OCI-LY3 (cell line): ENCODE data around the gene SEMA5A.
"Not testable (repeated sequence)": the region's sequence is repeated elsewhere in the genome, so short reads cannot be mapped to it uniquely, and the experiment has no call there.

Source experiments
- EZH2phosphoT487 ChIP-seq: fragments of 200-600 bp; shearing (Covaris generic); IDR thresholded peaks from 2 replicates; pipeline ENCODE4 v1.6.1; 2018; ENCODE audit warnings: antibody characterized with exemption, mixed run types, low read depth
- TF ChIP-seq, protein P1 (sequence below): fragments of 200-600, 300-600 bp; sonication (generic); IDR thresholded peaks from 2 replicates; pipeline ENCODE4 v1.5.1; 2014; ENCODE audit warnings: antibody characterized with exemption, low read length, low read depth

GRCh38 chr5:9353048-9353447 is 192.8 kb downstream of the SEMA5A start:
- TF ChIP-seq, protein P1, sequence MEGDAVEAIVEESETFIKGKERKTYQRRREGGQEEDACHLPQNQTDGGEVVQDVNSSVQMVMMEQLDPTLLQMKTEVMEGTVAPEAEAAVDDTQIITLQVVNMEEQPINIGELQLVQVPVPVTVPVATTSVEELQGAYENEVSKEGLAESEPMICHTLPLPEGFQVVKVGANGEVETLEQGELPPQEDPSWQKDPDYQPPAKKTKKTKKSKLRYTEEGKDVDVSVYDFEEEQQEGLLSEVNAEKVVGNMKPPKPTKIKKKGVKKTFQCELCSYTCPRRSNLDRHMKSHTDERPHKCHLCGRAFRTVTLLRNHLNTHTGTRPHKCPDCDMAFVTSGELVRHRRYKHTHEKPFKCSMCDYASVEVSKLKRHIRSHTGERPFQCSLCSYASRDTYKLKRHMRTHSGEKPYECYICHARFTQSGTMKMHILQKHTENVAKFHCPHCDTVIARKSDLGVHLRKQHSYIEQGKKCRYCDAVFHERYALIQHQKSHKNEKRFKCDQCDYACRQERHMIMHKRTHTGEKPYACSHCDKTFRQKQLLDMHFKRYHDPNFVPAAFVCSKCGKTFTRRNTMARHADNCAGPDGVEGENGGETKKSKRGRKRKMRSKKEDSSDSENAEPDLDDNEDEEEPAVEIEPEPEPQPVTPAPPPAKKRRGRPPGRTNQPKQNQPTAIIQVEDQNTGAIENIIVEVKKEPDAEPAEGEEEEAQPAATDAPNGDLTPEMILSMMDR: not testable (repeated sequence)
- not testable (repeated sequence) for TF ChIP-seq EZH2phosphoT487
